Activated gamma-delta T cell treated with anti-CD3 and anti-CD28 coated beads, Interleukin-2, amount 50 U/mL, for 16 hours (primary cell): ENCODE data around the gene P2RY2.

ENCODE experiments used
- DNase-seq: peaks from one replicate; pipeline ENCODE4 v3.0.0-alpha.2; 2020; ENCODE audit warnings: low read depth

Gene P2RY2

DNA sequence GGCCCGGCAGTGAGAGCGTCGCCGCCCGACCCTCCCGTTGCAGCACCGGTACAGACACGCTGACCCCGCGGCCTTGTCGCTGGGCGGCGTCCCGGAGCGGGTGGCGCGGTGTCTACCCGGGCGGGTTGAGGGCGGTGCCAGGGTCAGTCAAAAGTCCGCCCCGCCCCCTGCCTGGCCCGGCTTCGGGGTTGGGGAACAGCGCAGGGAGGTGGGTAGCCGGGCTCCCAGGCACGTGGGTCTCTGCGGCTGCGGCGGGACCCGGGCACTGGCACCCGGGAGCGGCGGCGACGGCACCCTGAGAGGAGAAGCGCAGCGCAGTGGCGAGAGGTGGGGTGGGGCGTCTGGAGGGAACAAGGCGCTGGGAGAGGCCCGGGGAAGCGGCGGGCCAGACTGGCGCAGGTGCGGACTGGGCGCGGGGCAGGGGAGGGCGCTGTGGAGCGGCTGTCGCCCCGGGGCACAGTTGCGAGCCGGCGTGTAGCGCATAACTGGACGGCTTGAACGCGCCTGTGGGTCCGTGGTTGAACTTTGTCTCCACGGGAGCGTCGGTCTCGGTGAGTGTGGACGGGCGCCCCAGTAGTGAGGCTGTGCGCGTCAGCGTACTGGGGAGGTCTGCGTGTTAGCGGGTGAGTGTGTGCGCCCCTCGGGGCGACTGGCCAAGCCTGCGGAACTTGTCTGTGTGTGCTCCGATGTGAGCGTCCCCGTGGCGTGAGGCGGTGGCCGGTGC lies at the start of gene P2RY2:
TSS of gene P2RY2 (plus strand) at position 176 of the 724 bp plus-strand sequence. CDS start 15,879 bp downstream, outside the sequence.
- no peak for DNase-seq

DNA sequence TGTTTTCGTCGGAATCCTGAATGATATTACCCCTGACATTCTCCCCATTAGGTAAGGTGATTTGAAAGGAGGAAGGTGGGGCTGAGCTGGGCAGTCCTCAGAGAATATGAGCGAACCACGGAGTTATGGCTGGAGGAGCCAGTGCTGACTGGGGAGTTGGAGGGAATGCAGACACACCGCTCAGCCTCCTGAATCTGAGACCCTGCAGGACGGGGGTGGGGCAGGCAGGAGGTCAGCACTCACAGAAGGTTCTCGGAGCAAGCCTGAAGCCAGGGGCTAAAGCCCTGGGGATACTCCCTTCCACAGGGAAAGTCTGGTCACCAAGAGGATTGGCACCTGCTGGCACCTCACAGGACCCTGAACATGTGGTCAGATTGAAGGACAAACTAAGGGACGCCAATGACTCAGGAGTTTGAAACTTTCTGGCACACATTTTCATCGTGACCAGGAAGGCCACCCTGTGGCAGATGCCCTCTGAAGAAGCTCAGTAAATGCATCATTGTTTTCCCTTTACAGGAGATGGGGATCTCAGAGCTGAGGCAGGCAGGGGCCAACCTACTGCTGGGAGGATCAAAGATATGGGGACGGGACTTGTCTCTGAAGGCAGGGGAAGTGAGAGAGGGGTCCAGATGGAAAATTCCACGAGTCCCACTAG lies 49.0 kb upstream of the P2RY2 start:
- DNase-seq = no peak

DNA sequence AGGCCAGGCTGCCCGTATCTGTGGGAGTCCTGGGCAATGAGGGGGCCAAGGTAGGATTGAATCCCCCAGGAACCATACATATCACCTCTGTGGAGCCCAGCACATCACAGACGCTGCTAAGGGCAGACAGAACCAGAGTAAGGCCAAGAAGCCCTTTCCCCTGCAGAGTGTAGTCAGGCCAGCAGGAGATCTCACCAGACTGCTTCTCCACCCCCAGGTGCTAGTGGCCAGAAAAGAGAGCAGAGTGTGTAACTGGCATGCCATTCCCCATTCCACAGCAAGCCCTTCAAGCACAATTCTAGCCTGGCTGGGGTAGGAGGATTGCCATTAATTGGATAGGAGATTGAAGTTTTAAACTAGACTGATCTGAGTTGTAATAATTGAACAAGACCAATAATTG lies 47.9 kb upstream of the P2RY2 start:
- DNase-seq = no peak

DNA sequence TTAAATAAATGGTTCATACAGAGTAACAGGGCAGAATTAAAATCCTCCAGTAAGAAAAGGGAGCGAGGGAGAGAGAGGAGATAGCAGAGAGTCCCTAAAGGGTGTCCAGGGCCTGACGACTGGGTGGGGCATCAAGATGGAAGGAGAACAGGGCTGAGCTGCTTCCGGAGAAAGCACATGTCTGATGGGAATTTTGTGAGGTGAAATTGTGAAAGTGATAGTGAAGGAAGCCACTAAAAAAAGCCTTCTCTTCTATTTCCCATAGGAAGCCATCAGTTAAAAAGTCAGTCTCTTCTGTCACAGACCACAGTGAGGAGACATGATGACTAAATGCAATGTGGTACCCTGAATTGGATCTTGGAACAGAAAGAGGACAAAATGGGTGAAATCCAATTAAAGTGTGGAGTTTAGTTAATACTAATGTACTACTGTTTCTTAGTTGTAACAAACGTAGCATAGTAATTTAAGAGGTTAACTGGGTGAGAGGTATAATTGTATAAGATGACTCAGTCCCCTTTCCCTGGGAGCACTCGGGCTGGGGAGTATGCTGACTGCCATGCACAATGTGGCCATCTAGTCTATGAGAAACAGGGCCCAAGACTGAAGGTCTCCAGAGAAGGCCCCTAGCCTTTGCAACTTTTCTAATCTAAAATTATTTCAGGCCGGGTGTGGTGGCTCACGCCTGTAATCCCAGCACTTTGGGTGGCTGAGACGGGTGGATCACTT lies 46.5 kb upstream of the P2RY2 start:
- DNase-seq = no peak

DNA sequence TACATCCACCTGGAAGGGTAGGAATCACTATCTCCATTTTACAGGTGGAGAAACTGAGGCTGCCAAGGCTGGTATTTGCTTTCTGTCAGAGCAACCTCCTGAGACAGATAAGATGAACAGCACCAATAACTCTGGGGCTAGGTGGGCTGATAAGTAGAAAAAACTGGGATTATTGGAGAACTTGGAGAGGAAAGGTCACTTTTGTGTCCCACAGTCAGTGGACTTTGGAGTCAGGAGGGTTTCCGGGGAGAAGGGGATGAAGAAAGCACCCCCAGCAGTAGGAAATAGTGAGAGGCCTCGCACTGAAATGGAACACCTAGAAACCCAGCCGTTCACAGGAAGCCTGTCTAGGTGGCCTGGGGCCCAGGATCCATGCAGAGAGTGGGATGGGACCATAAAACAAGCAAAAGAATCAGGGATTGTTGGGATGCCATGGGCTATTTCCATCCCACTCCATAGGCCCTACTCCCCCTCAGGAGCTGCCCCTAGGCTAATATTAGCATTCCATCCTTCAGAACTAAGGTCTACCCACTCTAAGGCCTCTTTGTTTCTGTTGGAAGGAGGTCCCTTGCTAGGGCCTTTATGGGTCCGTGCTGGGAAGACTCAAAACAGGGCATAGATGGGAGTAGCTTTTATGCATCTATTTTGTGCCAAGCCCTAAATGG lies 45.0 kb upstream of the P2RY2 start:
- DNase-seq = no peak

DNA sequence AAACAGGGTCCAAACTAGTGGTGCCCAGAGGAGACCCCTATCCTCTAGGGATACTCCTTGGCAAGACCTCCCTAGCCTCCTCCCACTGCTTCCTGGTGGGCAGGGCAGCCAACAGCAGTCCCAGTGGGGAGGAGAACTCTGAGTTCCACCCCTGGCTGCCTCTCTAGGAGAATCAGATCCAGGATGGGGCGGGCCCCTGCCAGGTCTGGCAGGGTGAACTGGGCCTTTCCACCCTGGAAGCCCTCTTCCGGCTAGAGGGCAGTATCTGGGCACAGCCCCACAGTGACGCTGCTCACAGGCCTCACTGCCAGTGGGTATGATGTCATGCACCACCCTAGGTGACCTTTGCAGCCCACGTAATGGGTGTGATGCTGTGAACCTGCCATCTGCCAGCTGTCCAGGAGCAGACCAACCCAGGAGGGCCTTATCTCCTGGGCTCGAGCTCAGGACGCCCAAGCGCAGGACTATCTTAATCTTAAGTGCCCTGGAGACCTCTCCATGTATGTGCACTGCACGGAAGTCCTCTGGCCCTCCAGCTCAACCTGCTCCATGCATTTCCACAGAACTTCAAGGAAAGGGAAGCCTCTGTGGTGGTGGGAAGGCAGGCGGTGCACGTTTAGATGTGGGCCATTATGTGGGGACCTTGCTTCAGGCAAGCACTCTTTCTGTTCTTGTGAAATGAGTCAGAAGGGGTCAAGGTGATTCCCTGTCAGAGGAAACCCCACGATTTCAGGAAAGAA lies 44.2 kb upstream of the P2RY2 start:
- no peak for DNase-seq

DNA sequence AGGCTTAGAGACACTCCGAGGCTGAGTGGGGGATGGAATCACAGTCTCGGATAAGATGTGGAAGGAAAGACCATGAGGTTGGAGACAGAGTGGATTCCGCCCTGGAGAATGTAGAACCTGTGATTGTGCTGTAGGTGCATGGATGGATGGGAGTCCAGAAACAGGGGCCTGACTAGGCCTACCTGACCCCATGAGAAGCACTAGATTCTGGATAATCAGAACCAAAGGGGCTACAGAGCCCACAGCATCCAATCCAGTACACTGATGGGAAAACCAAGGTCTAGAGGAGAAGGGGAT lies 43.6 kb upstream of the P2RY2 start:
- DNase-seq = no peak

DNA sequence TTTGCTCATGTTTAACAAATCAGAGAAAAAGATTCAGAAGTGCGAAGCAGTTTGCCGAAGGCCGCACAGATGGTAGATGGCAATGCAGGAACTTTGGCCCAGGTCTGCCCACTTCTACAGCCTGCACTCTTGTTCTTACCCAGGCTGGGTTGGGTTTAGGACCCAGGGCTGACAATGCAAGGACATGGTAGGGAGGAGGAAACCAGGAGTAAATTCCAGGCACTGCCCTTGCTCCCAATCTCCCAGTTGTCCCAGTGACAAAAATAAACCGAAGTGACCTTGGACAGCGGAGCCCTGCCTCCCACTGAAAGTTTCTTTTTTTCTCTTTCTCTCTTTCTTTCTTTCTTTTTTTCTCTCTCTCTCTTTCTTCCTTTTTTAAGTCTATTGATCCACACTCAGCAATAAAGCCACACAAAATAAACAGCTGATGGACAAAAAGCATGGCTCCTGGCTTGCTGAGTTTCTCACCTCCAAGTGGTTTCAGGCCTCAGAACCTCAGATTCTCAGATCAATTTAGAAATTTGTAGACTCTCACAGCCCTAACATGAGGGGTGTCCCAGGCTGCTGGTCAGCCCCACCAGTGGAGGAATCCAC lies 42.4 kb upstream of the P2RY2 start:
- DNase-seq = no peak

DNA sequence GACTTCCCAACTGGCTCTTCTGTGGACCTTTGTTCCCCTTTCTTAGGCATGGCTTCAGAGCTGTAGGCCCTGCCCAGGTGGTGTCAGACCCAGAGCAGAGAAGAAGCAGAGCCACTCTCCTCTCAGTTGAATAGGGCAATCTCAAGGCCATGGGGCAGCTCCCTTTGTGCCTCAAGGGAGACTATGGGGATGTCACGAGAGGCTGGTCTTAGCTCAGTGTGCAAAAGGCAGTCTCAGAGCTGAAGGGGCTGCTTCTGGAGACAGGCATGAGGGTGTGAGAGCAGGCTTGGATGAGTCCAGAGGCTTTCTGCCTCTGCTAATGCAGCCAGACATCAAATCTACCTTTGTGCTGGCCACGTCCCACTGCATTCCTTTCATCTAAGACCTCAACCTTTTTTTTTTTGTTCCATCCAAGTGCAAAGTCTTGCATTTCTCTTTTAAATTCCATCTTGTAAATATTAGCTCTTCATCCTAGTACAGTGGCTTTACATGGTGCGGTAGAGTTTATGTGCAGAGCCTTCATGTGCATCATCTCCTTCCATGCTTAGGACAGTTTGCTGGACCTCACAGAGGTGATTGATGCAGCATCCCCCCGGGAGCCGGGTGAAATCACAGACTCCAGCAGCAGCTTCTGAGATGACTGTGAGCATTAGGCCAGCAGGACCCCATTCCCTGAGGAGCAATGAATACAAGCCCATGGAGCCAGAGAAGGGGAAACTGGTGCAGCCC lies 41.8 kb upstream of the P2RY2 start:
- no peak for DNase-seq

DNA sequence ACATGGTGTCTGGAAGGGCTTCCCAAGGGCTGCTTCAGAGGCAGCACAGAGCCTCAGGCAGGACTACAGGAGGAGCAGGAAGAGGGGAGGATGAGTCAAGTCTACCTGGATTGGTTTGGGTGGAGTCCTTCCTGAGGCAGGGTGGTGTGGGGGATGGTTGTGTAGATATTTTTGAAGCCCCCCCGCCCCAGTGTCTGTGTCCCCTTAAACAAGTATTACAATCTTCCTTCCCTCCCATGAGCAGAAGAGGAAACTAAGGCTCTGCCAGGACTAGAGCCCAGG lies 41.3 kb upstream of the P2RY2 start:
- no peak for DNase-seq

DNA sequence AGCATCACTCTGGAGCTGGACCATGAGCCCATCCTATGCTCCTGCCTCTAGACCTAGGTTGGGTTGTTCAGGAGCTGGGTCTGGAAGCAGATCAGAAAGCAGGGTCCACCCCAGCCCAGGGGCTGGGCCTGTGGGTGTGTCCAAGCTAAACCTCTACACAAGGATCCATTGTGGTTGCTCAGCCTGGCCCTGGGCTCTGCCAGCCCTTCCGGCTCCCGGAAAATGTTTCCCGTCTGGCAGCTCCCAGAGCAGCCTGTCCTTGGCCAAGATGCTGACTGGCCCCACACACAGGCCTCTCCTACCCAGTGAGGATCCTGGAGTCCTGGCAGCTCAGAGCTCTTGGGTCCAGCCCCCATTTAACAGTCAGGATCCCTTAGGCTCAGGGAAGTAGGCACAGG lies 40.7 kb upstream of the P2RY2 start:
- DNase-seq = no peak

DNA sequence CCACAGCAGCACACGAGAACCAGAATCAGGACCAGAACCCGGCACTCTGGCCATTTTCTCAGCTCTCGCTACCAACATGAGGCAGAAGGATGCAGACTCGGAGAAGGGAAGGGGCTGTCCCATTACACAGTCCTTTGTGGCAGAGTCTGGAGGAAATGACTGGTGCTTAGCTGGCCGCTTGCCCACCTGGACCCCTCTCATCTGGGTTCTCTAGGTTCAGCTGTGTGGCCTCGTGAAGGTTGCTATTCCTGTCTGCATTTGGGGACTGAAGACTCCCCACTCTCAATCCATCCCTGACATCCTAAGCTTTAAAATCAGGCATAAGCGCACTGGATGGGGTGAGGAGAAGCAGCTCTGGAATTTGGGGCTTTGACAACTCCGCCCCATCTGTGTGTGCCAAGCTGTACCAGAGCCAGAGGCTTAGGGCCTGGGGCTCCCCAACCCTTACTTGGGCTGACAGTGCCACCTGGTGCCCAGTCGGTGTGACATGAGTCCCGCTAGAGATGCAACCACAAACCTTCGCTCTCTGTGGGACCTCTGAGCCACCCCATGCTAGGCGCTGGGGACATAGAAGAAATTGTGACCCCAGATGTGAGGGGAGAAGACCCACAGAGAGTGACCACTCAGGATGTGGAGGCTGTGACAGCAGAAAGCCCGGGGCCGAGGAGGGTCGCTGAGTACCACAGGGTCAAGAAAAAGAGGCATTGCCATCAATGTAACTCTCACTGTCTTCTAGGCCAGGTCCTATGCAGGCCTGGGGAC lies 40.1 kb upstream of the P2RY2 start:
- DNase-seq = peak; percentile 60

DNA sequence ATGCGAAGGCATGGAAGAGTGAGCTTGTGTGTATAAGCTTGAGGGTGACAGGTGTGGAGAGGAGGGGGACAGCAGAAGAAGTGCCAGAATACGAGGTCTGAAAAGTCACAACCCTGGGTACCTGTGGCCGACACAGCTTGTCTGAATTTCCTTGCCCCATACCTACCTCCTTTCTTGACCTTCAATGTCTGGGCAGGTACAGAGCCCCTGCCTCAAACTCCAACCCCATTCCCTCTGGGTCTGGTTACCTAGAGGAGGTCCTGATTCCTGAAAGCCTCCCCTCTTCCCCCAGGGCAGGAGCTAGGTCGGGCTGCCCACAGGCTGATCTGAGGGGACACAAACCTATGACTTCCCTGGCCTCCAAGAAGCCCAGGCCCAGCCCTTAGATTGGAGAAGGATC lies 39.4 kb upstream of the P2RY2 start:
- no peak for DNase-seq

DNA sequence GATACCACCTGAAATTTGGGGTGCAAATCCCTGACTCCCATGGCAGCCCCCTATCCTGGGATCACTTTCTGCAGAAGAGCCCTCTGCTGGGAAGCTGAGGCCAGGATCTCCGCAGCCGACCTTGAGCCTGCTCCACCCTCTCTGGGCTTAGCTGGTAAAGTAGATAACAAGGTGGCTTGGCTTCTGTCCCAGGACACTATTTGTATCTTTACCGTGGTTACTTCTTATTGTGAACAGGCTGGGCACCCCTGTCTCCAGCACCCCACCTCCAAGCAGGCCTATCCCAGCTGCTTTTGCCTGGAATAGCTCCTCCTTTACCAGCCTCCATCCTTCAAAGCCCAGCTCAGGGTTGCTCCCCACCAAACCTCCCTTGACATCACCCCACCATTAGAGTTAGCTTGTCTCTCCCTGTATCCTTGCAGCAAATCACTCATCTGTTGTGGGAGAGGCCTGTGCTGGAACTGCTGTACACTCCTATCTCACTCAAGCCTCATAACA lies 35.2 kb upstream of the P2RY2 start:
- DNase-seq = no peak

DNA sequence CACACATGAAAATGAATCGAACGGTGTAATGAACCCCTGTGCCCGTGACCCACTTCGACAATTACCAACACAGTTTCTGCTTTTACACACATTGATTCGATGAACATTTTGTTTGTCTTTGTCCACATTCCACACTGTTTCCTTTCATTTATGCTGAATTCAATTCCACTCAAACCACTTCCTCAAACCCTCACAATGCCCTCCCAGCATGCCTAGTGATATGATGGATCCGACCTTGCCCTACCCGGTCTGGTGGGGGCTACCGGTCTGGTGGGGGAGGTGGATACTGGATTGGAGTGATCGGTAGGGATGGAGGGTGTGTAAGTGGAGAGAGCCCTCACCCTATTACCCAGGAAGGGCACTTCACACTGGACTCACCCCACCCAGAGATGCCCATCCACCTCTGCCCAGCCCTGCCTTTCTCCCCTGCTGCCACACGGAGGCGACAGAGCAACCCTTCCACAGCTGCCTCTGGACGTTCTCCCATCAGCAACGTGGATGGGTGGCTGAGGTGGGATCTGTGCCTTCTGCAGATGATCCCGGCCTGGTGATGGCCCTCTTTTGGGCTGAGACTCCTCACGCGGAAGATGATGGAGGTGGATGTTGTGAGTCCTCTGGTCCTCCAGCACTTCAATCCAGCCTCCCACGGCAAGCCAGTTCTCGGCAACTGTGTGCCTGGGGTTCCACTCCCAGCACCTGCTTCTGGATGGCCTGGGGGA lies 33.0 kb upstream of the P2RY2 start:
- DNase-seq = peak; percentile 18

DNA sequence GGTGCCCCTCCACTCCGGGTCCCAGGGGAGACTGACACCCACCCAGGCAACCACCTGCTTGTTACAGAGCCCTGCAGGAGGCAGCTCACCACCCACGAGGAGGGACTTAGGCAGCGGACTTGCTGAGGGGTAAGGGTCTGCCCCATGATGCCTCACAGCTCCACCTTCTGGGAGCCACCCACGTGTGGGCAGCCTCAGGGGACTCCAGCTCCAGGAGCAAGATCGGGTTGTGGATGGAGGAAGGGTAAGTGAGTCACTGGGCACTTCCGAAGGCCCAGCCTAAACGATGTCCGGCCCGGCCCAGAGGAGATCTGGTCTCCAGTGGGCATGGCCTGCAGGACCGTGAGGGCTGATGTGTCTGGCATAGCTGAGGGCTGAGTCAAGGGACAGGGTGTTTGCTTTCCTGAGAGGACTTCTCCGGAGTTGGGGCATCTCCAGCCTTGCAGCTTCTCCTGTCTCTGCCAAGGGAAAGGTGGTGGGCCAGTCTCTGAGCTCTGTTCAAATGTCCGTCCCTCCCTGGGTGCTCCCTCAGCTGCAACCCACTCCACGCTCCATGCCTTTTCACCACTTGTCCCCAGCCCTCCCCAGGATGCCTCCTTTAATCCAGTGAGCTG lies 32.3 kb upstream of the P2RY2 start:
- DNase-seq = no peak

DNA sequence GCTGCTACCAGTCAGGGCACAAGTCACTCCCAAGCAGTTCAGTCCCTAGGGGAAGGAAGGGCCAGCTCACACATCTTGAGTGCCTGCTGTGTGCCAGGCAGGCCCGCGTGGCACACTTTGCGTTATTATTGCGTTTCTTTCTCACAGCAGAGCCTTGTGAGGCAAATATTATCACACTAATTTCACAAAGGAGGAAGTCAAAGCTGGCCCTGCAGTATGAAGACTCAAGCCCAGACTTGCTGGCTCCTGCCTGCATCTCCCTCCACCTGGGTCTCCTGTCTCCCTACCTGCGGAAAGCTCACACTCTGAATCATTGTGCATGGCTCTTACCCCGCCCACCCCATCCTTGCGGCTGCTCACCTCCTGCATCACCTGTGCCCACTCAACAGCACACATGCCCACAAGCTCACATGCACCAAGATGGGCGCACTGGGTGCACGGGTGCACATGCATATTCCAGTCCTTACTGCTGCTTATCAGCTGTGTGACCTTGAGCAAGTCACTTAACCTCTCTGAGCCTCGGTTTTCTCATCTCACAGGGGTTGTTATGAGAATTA lies 31.7 kb upstream of the P2RY2 start:
- no peak for DNase-seq

DNA sequence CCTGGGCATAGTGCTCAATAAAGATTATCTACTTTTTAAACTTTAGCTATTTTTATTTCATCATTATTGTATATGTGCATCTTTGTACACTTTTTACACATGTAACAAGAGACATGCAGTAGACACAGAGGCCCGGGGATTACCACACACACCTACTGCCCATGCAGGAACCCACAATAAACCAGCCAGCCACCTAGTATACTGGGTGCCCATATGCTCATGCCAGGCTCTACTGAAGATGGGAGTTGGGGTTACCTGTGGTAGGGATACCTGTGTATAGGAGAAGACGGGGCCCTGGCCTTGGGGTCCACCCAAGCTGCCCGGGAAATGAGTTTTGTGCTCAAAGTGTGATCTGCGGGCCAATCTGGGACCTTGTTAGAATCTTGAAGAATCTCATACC lies 31.2 kb upstream of the P2RY2 start:
- no peak for DNase-seq

DNA sequence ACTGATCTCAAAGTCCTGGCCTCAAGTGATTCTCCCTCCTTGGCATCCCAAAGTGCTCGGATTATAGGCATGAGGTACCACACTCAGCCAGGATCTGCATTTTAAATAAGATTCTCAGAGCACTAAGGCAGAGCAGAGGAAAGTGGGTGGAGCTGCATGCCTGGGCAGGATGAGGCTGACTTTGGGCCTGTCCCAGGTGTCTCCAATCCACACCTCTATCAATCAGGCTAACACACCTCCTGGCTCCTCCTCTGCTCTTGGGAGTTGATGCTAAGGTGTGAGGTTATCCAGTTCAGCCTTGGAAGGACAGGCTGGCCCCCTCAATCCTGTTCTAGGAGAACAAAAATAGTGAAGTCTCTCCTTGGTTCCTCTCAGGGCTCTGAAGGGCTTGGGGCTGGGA lies 30.2 kb upstream of the P2RY2 start:
- no peak for DNase-seq
